H9 (cell line): ENCODE measurements around the gene ERC1. TPM values are rescaled to one million over a fixed set of nuclear protein-coding genes. Genes with fewer than 3 reads are reported as not detected.
A peak's percentile ranks its signal among the peaks of the same experiment; 100 is the strongest.

Experiments used
- DNase-seq: peaks from one replicate; pipeline ENCODE4 v3.0.0-alpha.2; 2017
- H2AFZ ChIP-seq: one replicate; pipeline ENCODE4 v1.6.1; 2013; ENCODE audit warnings: mild to moderate bottlenecking, low read length, control low read depth, moderate library complexity
- H2AK5ac ChIP-seq: 2 replicates; pipeline ENCODE4 v1.6.1; 2013; ENCODE audit warnings: low read length, control low read depth, mixed read lengths; ENCODE audit not compliant: insufficient read length
- H2BK120ac ChIP-seq: one replicate; pipeline ENCODE4 v1.6.1; 2013; ENCODE audit warnings: low read depth, mild to moderate bottlenecking, low read length, control low read depth, inconsistent platforms; ENCODE audit not compliant: poor library complexity, severe bottlenecking
- H2BK12ac ChIP-seq: 2 replicates; pipeline ENCODE4 v1.6.1; 2013; ENCODE audit warnings: low read length, control low read depth, mixed read lengths, low read depth; ENCODE audit not compliant: insufficient read length
- H2BK15ac ChIP-seq: 2 replicates; pipeline ENCODE4 v1.6.1; 2013; ENCODE audit warnings: low read depth, low read length, control low read depth
- H2BK20ac ChIP-seq: one replicate; pipeline ENCODE4 v1.6.1; 2013; ENCODE audit warnings: low read depth, mild to moderate bottlenecking, low read length, control low read depth, inconsistent platforms; ENCODE audit not compliant: poor library complexity, severe bottlenecking
- H2BK5ac ChIP-seq: 2 replicates; pipeline ENCODE4 v1.6.1; 2013; ENCODE audit warnings: low read length, control low read depth, mixed read lengths; ENCODE audit not compliant: insufficient read length
- H3K14ac ChIP-seq: 2 replicates; pipeline ENCODE4 v1.6.1; 2013; ENCODE audit warnings: low read length, control low read depth; ENCODE audit not compliant: insufficient read depth
- H3K18ac ChIP-seq: 2 replicates; pipeline ENCODE4 v1.6.1; 2013; ENCODE audit warnings: low read depth, mild to moderate bottlenecking, mixed read lengths, low read length, control low read depth; ENCODE audit not compliant: insufficient read length
- H3K23ac ChIP-seq: 2 replicates; pipeline ENCODE4 v1.6.1; 2013; ENCODE audit warnings: low read length, control low read depth, mixed read lengths, low read depth; ENCODE audit not compliant: insufficient read length
- H3K23me2 ChIP-seq: 2 replicates; pipeline ENCODE4 v1.6.1; 2013; ENCODE audit warnings: low read depth, mild to moderate bottlenecking, mixed read lengths, low read length, control low read depth; ENCODE audit not compliant: insufficient read length, poor library complexity, severe bottlenecking
- H3K27ac ChIP-seq: 2 replicates; pipeline ENCODE4 v1.5.1; 2013; ENCODE audit warnings: low read length, control low read depth, mixed read lengths, low read depth; ENCODE audit not compliant: insufficient read length
- H3K27me3 ChIP-seq: 2 replicates; pipeline ENCODE4 v1.6.1; 2013; ENCODE audit warnings: low read length, control low read depth, inconsistent platforms; ENCODE audit not compliant: insufficient read depth
- H3K4ac ChIP-seq: 2 replicates; pipeline ENCODE4 v1.6.1; 2013; ENCODE audit warnings: low read depth, mild to moderate bottlenecking, control low read depth, inconsistent platforms, low read length, moderate library complexity
- H3K4me1 ChIP-seq: 2 replicates; pipeline ENCODE4 v1.6.1; 2013; ENCODE audit warnings: low read length, control low read depth, inconsistent platforms; ENCODE audit not compliant: insufficient read depth
- H3K4me2 ChIP-seq: 2 replicates; pipeline ENCODE4 v1.6.1; 2013; ENCODE audit warnings: low read length, control low read depth, mixed read lengths; ENCODE audit not compliant: insufficient read length, insufficient read depth
- H3K56ac ChIP-seq: 2 replicates; pipeline ENCODE4 v1.6.1; 2013; ENCODE audit warnings: low read depth, mild to moderate bottlenecking, mixed read lengths, low read length, control low read depth; ENCODE audit not compliant: insufficient read length
- H3K79me1 ChIP-seq: 2 replicates; pipeline ENCODE4 v1.6.1; 2013; ENCODE audit warnings: low read depth, mild to moderate bottlenecking, moderate library complexity, low read length, control low read depth, inconsistent platforms; ENCODE audit not compliant: insufficient read depth, poor library complexity, severe bottlenecking
- H3K79me2 ChIP-seq: 2 replicates; pipeline ENCODE4 v1.6.1; 2013; ENCODE audit warnings: low read length, control low read depth, inconsistent platforms; ENCODE audit not compliant: insufficient read depth
- H3K9ac ChIP-seq: 2 replicates; pipeline ENCODE4 v1.6.1; 2013; ENCODE audit warnings: low read length, control low read depth, mixed read lengths; ENCODE audit not compliant: insufficient read length; ENCODE audit errors: extremely low read depth
- H3K9me3 ChIP-seq: one replicate; pipeline ENCODE4 v1.6.1; 2013; ENCODE audit warnings: low read depth, low read length, inconsistent platforms; ENCODE audit not compliant: control insufficient read depth
- H3T11ph ChIP-seq: one replicate; pipeline ENCODE4 v1.6.1; 2013; ENCODE audit warnings: mild to moderate bottlenecking, low read length, control low read depth, inconsistent platforms
- H4K20me1 ChIP-seq: one replicate; pipeline ENCODE4 v1.6.1; 2013; ENCODE audit not compliant: control insufficient read depth, insufficient read length, insufficient read depth
- H4K5ac ChIP-seq: 2 replicates; pipeline ENCODE4 v1.6.1; 2013; ENCODE audit warnings: low read depth, mild to moderate bottlenecking, mixed read lengths, low read length, control low read depth; ENCODE audit not compliant: insufficient read length
- H4K8ac ChIP-seq: replicated peaks from 2 replicates; pipeline ENCODE4 v1.6.1; 2013; ENCODE audit warnings: low read length, control low read depth, mixed read lengths, low read depth; ENCODE audit not compliant: insufficient read length
- H4K91ac ChIP-seq: 2 replicates; pipeline ENCODE4 v1.6.1; 2013; ENCODE audit warnings: low read depth, mild to moderate bottlenecking, moderate library complexity, mixed read lengths, low read length, control low read depth; ENCODE audit not compliant: insufficient read length
- H3K27ac Mint-ChIP-seq, 3 experiments: 2 replicates in 2 of 3; 3 replicates in 1 of 3; pipeline ENCODE4 v1.8.0; 2020 to 2021; ENCODE audit warnings: mixed read lengths in 3 of 3, mild to moderate bottlenecking in 1 of 3, moderate library complexity in 1 of 3
- H3K27me3 Mint-ChIP-seq: 2 replicates; pipeline ENCODE4 v1.8.0; 2021; ENCODE audit warnings: low read depth, mild to moderate bottlenecking, moderate library complexity, mixed read lengths
- H3K36me3 Mint-ChIP-seq, 3 experiments: 2 replicates in 2 of 3; 3 replicates in 1 of 3; pipeline ENCODE4 v1.8.0; 2020 to 2021; ENCODE audit warnings: low read depth in 3 of 3, mixed read lengths in 3 of 3; ENCODE audit not compliant: insufficient read depth in 1 of 3
- H3K4me1 Mint-ChIP-seq, 2 experiments: 2 replicates each; pipeline ENCODE4 v1.8.0; 2020; ENCODE audit warnings: mixed read lengths in 2 of 2
- H3K4me3 Mint-ChIP-seq, 2 experiments: 2 replicates in 1 of 2; 3 replicates in 1 of 2; pipeline ENCODE4 v1.8.0; 2020 to 2021; ENCODE audit warnings: mild to moderate bottlenecking in 2 of 2, mixed read lengths in 2 of 2, moderate library complexity in 1 of 2
- H3K9me3 Mint-ChIP-seq, 2 experiments: 2 replicates in 1 of 2; 3 replicates in 1 of 2; pipeline ENCODE4 v1.8.0; 2020; ENCODE audit warnings: mild to moderate bottlenecking in 2 of 2, mixed read lengths in 2 of 2, moderate library complexity in 1 of 2
- CTCF ChIP-seq: fragments of 200-600 bp; sonication (generic); conservative IDR thresholded peaks from 3 replicates; pipeline ENCODE4 v1.8.0; 2021; ENCODE audit warnings: antibody characterized with exemption, mild to moderate bottlenecking
- WGBS: extraction: QIAGEN DNeasy Blood & Tissue Kit; methylation state at CpG from one replicate; pipeline ENCODE4 v1.1.7; 2013; ENCODE audit warnings: missing lambda C conversion rate, low lambda C conversion rate, mixed read lengths; ENCODE audit not compliant: insufficient read length; ENCODE audit errors: extremely low coverage; 5-methylcytosine and 5-hydroxymethylcytosine counted together
- total RNA-seq: library from RNA; stranded (reverse); gene quantifications from 2 replicates; pipeline ENCODE4 v1.2.1, GENCODE V29; 2021

Gene ERC1
- total RNA-seq, 1 experiment from 2014 or later: 51.2 TPM

GRCh38 chr12:1488908-1489381 is 497.9 kb downstream of the ERC1 start:
- H3K27ac Mint-ChIP-seq: peak overlapping the region; percentile 59 to 82 (median 75)
- H3K27me3 Mint-ChIP-seq: no peaks in the 10 kb centered on the region
- TF ChIP-seq CTCF: no peak
- H3K9me3 Mint-ChIP-seq: no peaks in the 10 kb centered on the region
- H3K14ac ChIP-seq: no peak overlapping the region
- H2BK5ac ChIP-seq: no peak overlapping the region
- H4K5ac ChIP-seq: no peak overlapping the region
- no peak overlapping the region for H2BK15ac ChIP-seq
- H4K91ac ChIP-seq: no peak overlapping the region
- H2BK20ac ChIP-seq: no peak overlapping the region
- H4K20me1 ChIP-seq: no peaks in the 10 kb centered on the region
- no peak overlapping the region for H3K56ac ChIP-seq
- no peaks in the 10 kb centered on the region for H3K23me2 ChIP-seq
- WGBS: no CpG with 5 or more reads among the region's 13 CpGs
- H3K4me1 Mint-ChIP-seq: peaks cover 8 to 14% of the 10 kb centered on the region in 2 experiments
- H3K9ac ChIP-seq: no peak overlapping the region
- no peak overlapping the region for H3K27ac ChIP-seq
- H3K27me3 ChIP-seq: no peaks in the 10 kb centered on the region
- no peak overlapping the region for H3T11ph ChIP-seq
- H3K36me3 Mint-ChIP-seq: peaks cover 9 to 23% (median 18%) of the 10 kb centered on the region in 3 experiments; a peak in 6 of 7 replicates
- no peak overlapping the region for H2AFZ ChIP-seq
- no peaks in the 10 kb centered on the region for H3K79me2 ChIP-seq
- no peak overlapping the region for H3K4me2 ChIP-seq
- no peak overlapping the region for H2AK5ac ChIP-seq
- no peak overlapping the region for H4K8ac ChIP-seq
- H3K4me1 ChIP-seq: no peaks in the 10 kb centered on the region
- no peaks in the 10 kb centered on the region for H3K79me1 ChIP-seq
- H3K4ac ChIP-seq: no peak overlapping the region
- H3K18ac ChIP-seq: no peak overlapping the region
- H3K9me3 ChIP-seq: no peaks in the 10 kb centered on the region
- H3K4me3 Mint-ChIP-seq: no peak overlapping the region
- no peak for DNase-seq
- no peak overlapping the region for H3K23ac ChIP-seq
- H2BK120ac ChIP-seq: no peak overlapping the region
- no peak overlapping the region for H2BK12ac ChIP-seq
